Upper lobe of left lung (tissue), 6 donors: Measurements from ENCODE around the gene PCNP. TPM values are rescaled to one million over a fixed set of nuclear protein-coding genes. Genes with fewer than 3 reads are reported as not detected.

Source experiments
- ATAC-seq, 2 donors: fragments of 200-7000 bp; cut with Tn5 transposase; one replicate each; pipeline ENCODE4 v1.9.1; 2022; ENCODE audit warnings: mild to moderate bottlenecking in 2 of 2, moderate library complexity in 2 of 2; ENCODE audit not compliant: low FRiP score in 2 of 2
- DNase-seq, 2 donors: peaks; one replicate each; pipeline ENCODE4 v3.0.0-alpha.2; 2019 to 2020
- H3K27ac ChIP-seq, 4 donors: fragments of 200-600 bp; sonication (generic); one replicate each; pipeline ENCODE4 v1.5.1; 2016 to 2019
- H3K27me3 ChIP-seq, 4 donors: fragments of 200-600 bp; sonication (generic); one replicate each; pipeline ENCODE4 v1.5.1; 2017 to 2019
- H3K36me3 ChIP-seq, 4 donors: fragments of 200-600 bp; sonication (generic); one replicate each; pipeline ENCODE4 v1.5.1; 2016 to 2019
- H3K4me1 ChIP-seq, 4 donors: fragments of 200-600 bp; sonication (generic); one replicate each; pipeline ENCODE4 v1.5.1; 2018 to 2019
- H3K4me3 ChIP-seq, 4 donors: fragments of 200-600 bp; sonication (generic); one replicate each; pipeline ENCODE4 v1.5.1; 2017 to 2019; ENCODE audit warnings: mild to moderate bottlenecking in 2 of 4, moderate library complexity in 1 of 4
- H3K9me3 ChIP-seq, 4 donors: fragments of 200-600 bp; sonication (generic); one replicate each; pipeline ENCODE4 v1.5.1; 2018 to 2019
- EP300 ChIP-seq, 4 donors: sonication (generic); formaldehyde crosslinking; IDR thresholded peaks; one replicate each; pipeline ENCODE4 v1.5.1; 2017; ENCODE audit warnings: antibody characterized with exemption in 4 of 4, control low read depth in 2 of 4
- POLR2A ChIP-seq, 4 donors: fragments of 450-650 bp; IDR thresholded peaks; one replicate each; pipeline ENCODE4 v1.5.1; 2016 to 2017; ENCODE audit warnings: antibody characterized with exemption in 4 of 4, mild to moderate bottlenecking in 2 of 4
- POLR2AphosphoS5 ChIP-seq, 2 donors: sonication (generic); formaldehyde crosslinking; IDR thresholded peaks; one replicate each; pipeline ENCODE4 v1.5.1; 2017; ENCODE audit warnings: antibody characterized with exemption in 2 of 2
- WGBS, 2 donors: methylation state at CpG; one replicate each; pipeline ENCODE4 v1.1.5; 2017 to 2018; 5-methylcytosine and 5-hydroxymethylcytosine counted together
- total RNA-seq, 6 donors: library from RNA; depleted of rRNA in 4 of 6; stranded (reverse); fragments of >200 nt in 4 of 6; gene quantifications; one replicate each; pipeline versions ENCODE4 v1.1.0 to v1.2.1, GENCODE V29; 2016 to 2021
- TF ChIP-seq, protein P1 (sequence below), 6 experiments: fragments of 450-650 bp in 4 of 6; fragments of 200-600 bp in 2 of 6; sonication (generic) in 2 of 6; IDR thresholded peaks; one replicate each; pipeline ENCODE4 v1.5.1; 2016 to 2019; ENCODE audit warnings: antibody characterized with exemption in 6 of 6
- donor health status: DM: no; HTN: no; CAD: no; lungs with moderate emphysema.
- donor health status: DM: no; HTN: yes; CAD: no; lungs with severe emphysema.

The PCNP gene
- total RNA-seq, 6 donors from 2014 or later, result 52.2 to 160 (median 96.0) TPM

DNA sequence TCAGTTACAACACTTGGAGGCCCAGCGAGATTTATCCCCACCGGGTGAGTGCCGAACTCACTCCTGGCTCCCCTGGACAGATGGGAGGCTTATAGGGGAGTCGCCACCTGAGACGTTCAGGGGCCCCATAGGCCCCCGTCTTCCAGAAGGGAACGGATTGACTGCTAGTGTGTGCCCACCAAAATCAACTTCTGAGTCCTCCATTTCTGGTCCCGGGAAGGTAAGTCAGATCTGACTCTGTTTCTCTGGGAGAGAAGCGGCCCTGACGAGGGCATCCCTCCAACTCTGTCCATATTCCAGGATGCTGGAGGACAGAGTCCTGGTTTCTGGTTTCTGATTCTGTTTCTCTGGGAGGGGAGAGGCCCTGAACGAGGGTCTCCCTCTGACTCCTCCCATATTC lies 58.6 kb downstream of the PCNP start:
- WGBS, 2 donors, result 78 to 90% methylated on average over 11 of the region's 11 CpGs

DNA sequence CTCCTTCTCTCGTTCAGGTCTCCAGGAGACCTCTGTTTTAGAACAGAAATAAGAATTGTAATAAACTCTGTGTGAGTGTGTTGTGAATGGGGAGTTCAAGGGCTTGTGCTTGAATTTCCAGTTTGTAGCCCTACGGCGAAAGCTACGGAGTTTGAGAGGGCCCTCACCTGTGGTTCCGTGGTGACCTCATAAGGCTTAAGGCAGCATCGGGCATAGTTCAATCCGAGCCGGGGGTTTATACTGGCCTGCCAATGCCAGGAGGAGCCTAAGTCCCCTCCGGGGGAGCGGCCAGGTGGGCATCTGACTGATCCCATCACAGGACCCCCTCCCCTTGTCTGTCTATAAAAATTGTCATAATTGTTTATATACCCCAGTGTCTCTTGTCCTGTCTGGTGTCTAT lies 59.2 kb downstream of the PCNP start:
- H3K36me3 ChIP-seq, result no peaks in the 10 kb centered on the region
- no peaks in the 10 kb centered on the region for H3K27me3 ChIP-seq
- TF ChIP-seq EP300 (IDR thresholded peaks at IDR 0.05), result no peak
- TF ChIP-seq POLR2AphosphoS5 (IDR thresholded peaks at IDR 0.05), result no peak
- TF ChIP-seq POLR2A (IDR thresholded peaks at IDR 0.05), result no peak
- TF ChIP-seq, protein P1, sequence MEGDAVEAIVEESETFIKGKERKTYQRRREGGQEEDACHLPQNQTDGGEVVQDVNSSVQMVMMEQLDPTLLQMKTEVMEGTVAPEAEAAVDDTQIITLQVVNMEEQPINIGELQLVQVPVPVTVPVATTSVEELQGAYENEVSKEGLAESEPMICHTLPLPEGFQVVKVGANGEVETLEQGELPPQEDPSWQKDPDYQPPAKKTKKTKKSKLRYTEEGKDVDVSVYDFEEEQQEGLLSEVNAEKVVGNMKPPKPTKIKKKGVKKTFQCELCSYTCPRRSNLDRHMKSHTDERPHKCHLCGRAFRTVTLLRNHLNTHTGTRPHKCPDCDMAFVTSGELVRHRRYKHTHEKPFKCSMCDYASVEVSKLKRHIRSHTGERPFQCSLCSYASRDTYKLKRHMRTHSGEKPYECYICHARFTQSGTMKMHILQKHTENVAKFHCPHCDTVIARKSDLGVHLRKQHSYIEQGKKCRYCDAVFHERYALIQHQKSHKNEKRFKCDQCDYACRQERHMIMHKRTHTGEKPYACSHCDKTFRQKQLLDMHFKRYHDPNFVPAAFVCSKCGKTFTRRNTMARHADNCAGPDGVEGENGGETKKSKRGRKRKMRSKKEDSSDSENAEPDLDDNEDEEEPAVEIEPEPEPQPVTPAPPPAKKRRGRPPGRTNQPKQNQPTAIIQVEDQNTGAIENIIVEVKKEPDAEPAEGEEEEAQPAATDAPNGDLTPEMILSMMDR (IDR thresholded peaks at IDR 0.05), result no peak
- 77% methylated on average over 10 of the region's 10 CpGs for WGBS, 2 donors
- no peaks in the 10 kb centered on the region for H3K9me3 ChIP-seq
- ATAC-seq, result no peak
- H3K4me1 ChIP-seq, result no peaks in the 10 kb centered on the region
- H3K27ac ChIP-seq, result no peak overlapping the region
- no peak overlapping the region for H3K4me3 ChIP-seq
- no peak for DNase-seq

More for the DNA sequence above, 58.6 kb downstream of the PCNP start:
- H3K4me1 ChIP-seq, result no peaks in the 10 kb centered on the region
- no peak overlapping the region for H3K4me3 ChIP-seq
- no peak for ATAC-seq
- no peaks in the 10 kb centered on the region for H3K36me3 ChIP-seq
- DNase-seq, result no peak
- no peaks in the 10 kb centered on the region for H3K27me3 ChIP-seq
- no peak overlapping the region for H3K27ac ChIP-seq
- TF ChIP-seq POLR2AphosphoS5 (IDR thresholded peaks at IDR 0.05) (no peak), EP300 (IDR thresholded peaks at IDR 0.05) (no peak), POLR2A (IDR thresholded peaks at IDR 0.05) (no peak)
- TF ChIP-seq, protein P1 (IDR thresholded peaks at IDR 0.05), result no peak
- H3K9me3 ChIP-seq, result no peaks in the 10 kb centered on the region

DNA sequence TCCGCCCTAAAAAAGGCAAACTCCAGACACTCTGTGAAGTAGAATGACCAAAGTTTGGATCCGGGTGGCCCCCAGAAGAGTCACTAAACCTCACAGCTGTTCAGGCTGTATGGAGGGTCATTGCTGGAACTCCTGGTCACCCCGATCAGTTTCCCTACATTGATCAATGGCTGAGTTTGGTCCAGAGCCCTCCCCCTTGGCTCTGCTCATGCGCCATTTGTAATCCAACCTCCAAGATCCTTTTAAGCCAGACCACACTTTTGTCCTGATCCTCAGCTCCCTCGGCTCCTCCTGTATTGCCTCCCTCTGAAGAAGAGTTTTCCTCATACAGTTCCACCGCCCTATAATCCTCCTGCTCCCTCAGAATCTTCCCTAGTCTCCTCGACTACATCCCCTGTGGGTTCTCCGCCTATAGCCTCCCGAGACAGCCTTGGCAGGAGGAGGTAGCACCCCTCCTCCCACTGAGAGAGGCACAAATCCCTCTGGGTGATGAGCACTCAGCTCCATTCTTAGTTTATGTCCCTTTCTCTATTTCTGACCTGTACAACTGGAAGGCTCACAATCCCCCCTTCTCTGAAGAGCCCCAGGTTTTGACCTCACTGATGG lies 60.7 kb downstream of the PCNP start:
- TF ChIP-seq POLR2A (IDR thresholded peaks at IDR 0.05), result no peak
- TF ChIP-seq POLR2AphosphoS5 (IDR thresholded peaks at IDR 0.05), result no peak
- H3K9me3 ChIP-seq, result no peaks in the 10 kb centered on the region
- WGBS, 2 donors, result 84 to 85% methylated on average over 9 of the region's 9 CpGs
- peak in 1 of 2 donors; percentile 48 for ATAC-seq
- no peak overlapping the region for H3K27ac ChIP-seq
- no peaks in the 10 kb centered on the region for H3K27me3 ChIP-seq
- DNase-seq, result no peak
- H3K36me3 ChIP-seq, result no peaks in the 10 kb centered on the region
- H3K4me3 ChIP-seq, result no peak overlapping the region
- no peaks in the 10 kb centered on the region for H3K4me1 ChIP-seq

DNA sequence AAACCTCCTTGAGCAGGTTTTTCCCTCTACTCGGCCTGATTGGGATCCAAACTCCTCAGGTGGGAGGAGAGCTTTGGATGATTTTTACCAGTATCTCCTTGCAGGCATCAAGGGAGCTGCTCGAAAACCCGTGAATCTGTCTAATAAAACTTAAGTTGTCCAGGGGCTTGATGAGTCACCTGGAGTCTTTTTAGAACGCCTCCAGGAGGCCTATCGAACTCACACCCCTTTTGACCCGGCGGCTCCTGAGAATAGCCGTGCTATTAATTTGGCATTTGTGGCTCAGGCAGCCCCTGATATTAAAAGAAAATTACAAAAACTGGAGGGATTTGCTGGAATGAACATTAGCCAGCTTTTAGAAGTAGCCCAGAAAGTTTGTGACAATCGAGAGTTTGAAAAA lies 61.4 kb downstream of the PCNP start:
- no peak overlapping the region for H3K27ac ChIP-seq
- ATAC-seq (no peak), DNase-seq (no peak)
- WGBS, 2 donors, result 78 to 87% methylated on average over 9 of the region's 9 CpGs
- TF ChIP-seq EP300 (IDR thresholded peaks at IDR 0.05) (no peak), POLR2A (IDR thresholded peaks at IDR 0.05) (no peak), POLR2AphosphoS5 (IDR thresholded peaks at IDR 0.05) (no peak)
- TF ChIP-seq, protein P1 (IDR thresholded peaks at IDR 0.05), result no peak
- no peaks in the 10 kb centered on the region for H3K27me3 ChIP-seq
- H3K4me1 ChIP-seq, result no peaks in the 10 kb centered on the region
- H3K4me3 ChIP-seq, result no peak overlapping the region
- H3K36me3 ChIP-seq, result no peaks in the 10 kb centered on the region
- H3K9me3 ChIP-seq, result no peaks in the 10 kb centered on the region

DNA sequence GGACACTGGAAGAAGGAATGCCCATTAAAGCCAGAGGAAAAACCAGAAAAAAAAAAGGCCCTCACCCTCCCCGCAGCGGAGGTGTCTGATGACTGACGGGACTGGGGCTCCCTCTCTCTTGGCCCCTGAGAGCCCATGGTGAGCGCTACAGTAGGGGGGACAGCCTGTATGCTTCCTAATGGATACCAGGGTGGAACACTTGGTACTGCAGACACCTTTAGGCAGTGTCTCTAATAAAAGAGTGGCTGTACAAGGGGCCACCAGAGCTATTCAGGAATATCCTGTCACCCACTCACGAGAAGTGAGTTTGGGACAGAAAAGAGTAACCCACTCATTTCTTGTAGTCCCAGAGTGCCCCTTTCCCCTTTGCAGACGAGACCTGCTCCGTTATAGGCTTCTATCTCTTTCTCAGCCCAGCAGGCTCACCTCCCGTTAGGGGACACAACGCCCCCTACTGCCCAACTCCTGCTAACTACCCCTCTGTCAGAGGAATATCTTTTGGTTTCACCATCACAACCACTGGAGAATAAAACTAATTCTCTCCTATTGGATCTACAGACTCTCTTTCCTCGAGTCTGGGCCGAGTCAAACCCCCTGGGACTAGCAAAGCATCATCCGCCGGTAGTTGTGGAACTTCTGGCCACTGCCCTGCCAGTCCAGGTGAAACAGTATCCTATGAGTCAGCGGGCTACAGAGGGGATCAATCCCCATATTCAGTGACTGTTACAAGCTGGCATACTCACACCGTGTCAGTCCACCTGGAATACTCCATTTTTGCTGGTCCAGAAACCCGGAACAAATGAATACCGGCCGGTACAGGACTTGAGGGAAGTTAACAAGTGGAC lies 62.2 kb downstream of the PCNP start:
- no peak overlapping the region for H3K27ac ChIP-seq
- 52% methylated on average over 18 of the region's 18 CpGs for WGBS, 2 donors
- no peaks in the 10 kb centered on the region for H3K9me3 ChIP-seq
- DNase-seq (peak in 1 of 2 donors; percentile 26), ATAC-seq (peak; percentile 58 to 76)
- no peaks in the 10 kb centered on the region for H3K4me1 ChIP-seq
- no peak overlapping the region for H3K4me3 ChIP-seq
- H3K36me3 ChIP-seq, result no peaks in the 10 kb centered on the region
- H3K27me3 ChIP-seq, result no peaks in the 10 kb centered on the region
- TF ChIP-seq POLR2AphosphoS5 (IDR thresholded peaks at IDR 0.05), result no peak
- TF ChIP-seq, protein P1 (IDR thresholded peaks at IDR 0.05), result peak in 5 of 6 experiments; percentile 37 to 45 (median 39)
